ENCODE results near the gene AGAP1.

GRCh38 chr2:235868645-235869044 lies 374.8 kb downstream of the AGAP1 start:
- TF ChIP-seq CTCF (IDR thresholded peaks at IDR 0.05), result no peak
- TF ChIP-seq EP300 (IDR thresholded peaks at IDR 0.05), result no peak
- no peak for TF ChIP-seq POLR2A (IDR thresholded peaks at IDR 0.05)

Measured in sigmoid colon (tissue), 4 donors.